Measurements from ENCODE around the gene CREB5. TPM values are rescaled to one million over a fixed set of nuclear protein-coding genes. Genes with fewer than 3 reads are reported as not detected.
A peak's percentile ranks its signal among the peaks of the same experiment; 100 is the strongest.
"Not testable (repeated sequence)": the region's sequence is repeated elsewhere in the genome, so short reads cannot be mapped to it uniquely, and the experiment has no call there.

CREB5 gene
- total RNA-seq, 1 donor from 2014 or later = 4.6 TPM

DNA sequence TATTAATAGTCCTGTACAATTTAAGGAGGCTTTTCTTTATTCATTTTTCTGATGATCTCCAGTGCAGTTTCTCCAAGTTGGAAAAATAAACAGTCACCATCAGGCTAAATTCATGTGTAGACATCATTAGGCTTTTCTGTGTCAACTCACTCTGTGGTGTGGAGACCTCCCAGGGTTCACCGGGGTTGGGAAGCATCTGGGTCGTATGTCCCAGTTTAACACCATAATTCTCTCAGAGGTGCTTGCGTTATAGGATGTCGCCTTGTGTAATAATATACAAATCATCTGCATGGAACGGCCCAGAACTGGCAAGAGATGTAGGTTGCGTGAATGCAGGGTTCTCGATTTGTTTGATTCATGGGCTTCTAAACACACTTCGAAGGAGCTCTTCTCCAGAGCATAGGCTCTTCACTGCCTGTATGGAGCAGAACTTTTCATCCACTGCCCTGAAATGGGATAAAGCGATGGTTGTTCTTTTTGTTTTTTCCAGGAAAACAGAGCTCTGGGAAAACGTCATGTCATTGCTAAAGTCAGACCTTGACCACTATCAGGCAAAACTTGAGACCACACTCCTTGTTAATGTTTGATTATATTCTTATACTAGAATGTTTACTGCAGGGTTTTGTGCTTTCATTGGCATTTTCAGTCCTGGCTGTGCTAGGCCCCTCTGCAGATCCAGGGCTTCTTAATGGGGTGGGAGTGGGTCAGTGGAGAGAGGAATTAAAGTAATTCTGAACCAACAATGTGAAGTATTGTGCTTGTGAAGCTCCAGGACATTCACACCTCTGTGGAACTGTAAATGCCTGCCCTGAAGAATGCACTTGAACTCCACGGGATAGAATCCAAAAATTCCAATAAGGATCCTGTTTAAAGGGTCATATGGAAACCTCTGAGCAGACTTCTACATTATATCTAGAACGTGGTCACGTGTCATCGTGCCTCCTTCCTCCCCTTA, 373.0 kb downstream of the CREB5 start:
- Mint-ChIP-seq H3K36me3 (ENCODE audit: insufficient read depth) (no peaks in the 10 kb centered on the region), H3K27me3 (no peaks in the 10 kb centered on the region), H3K4me1 (ENCODE audit: low read depth) (peaks cover 36% of the 10 kb centered on the region), H3K4me3 (ENCODE audit: low read depth) (no peak overlapping the region), H3K27ac (peak overlapping the region; percentile 73), H3K9me3 (ENCODE audit: low read depth) (no peaks in the 10 kb centered on the region)
- DNase-seq (ENCODE audit: low spot score, unreplicated experiment) = no peak
- TF ChIP-seq, protein P1, sequence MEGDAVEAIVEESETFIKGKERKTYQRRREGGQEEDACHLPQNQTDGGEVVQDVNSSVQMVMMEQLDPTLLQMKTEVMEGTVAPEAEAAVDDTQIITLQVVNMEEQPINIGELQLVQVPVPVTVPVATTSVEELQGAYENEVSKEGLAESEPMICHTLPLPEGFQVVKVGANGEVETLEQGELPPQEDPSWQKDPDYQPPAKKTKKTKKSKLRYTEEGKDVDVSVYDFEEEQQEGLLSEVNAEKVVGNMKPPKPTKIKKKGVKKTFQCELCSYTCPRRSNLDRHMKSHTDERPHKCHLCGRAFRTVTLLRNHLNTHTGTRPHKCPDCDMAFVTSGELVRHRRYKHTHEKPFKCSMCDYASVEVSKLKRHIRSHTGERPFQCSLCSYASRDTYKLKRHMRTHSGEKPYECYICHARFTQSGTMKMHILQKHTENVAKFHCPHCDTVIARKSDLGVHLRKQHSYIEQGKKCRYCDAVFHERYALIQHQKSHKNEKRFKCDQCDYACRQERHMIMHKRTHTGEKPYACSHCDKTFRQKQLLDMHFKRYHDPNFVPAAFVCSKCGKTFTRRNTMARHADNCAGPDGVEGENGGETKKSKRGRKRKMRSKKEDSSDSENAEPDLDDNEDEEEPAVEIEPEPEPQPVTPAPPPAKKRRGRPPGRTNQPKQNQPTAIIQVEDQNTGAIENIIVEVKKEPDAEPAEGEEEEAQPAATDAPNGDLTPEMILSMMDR (IDR thresholded peaks at IDR 0.05; ENCODE audit: unreplicated experiment) = no peak

DNA sequence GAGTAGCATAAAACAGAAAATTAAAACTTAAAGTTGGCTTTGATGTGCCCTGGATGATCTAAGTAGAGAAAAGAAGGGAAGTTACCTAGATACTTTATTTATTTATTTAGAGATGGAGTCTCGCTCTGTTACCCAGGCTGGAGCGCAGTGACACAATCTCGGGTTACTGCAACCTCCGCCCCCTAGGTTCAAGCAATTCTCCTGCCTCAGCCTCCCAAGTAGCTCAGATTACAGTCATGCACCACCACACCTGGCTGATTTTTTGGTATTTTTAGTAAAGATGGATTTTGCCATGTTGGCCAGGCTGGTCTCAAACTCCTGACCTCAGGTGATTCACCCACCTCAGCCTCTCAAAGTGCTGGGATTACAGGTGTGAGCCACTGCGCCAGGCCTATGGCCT, 373.8 kb downstream of the CREB5 start:
- DNase-seq (ENCODE audit: low spot score, unreplicated experiment); H3K4me3 Mint-ChIP-seq (ENCODE audit: low read depth); H3K27me3 Mint-ChIP-seq; H3K9me3 Mint-ChIP-seq (ENCODE audit: low read depth); H3K36me3 Mint-ChIP-seq (ENCODE audit: insufficient read depth); H3K27ac Mint-ChIP-seq: not testable (repeated sequence)
- H3K4me1 Mint-ChIP-seq (ENCODE audit: low read depth) = peaks cover 36% of the 10 kb centered on the region

DNA sequence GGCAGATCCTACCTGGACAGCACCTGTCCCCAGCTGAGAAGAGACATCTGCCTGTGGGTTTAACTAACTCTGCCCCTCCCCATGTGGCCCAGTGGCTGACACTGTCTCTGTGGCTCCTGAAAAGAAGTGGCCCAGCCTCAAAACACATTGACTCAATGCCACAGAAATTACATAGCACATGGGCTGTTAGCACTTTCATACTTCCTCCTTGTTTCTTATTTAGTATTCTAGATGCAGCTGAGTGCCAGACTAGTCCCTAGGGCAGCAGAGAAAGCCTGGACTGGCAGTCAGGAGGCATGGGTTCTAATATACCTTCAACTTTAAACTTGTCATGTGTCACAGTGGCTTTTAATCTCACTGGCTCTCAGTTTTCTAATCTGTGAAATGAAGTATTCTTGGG, 374.8 kb downstream of the CREB5 start:
- Mint-ChIP-seq H3K27me3 (no peaks in the 10 kb centered on the region), H3K4me1 (ENCODE audit: low read depth) (peaks cover 36% of the 10 kb centered on the region), H3K9me3 (ENCODE audit: low read depth) (no peaks in the 10 kb centered on the region), H3K4me3 (ENCODE audit: low read depth) (no peak overlapping the region), H3K27ac (no peak overlapping the region), H3K36me3 (ENCODE audit: insufficient read depth) (no peaks in the 10 kb centered on the region)
- TF ChIP-seq, protein P1 (IDR thresholded peaks at IDR 0.05; ENCODE audit: unreplicated experiment) = no peak
- DNase-seq (ENCODE audit: low spot score, unreplicated experiment) = no peak

DNA sequence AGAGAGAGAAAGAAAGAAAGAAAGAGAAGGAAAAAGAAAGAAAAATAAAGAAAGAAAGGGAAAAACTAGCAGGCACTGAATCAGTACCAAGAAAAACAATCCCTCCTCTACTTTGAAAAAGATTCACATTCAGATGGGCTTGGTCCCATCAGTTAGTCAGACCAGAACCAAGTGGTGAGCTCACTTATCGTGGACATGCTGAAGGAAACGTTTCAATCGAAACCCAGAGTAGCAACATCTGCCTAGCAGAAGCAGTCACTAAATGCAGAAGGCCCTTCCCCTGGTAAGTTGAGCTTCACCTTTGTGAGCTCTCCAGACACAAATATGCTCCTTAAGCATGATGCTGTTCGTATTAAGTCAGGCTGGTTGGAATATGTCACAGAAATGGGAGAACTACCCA, 378.1 kb downstream of the CREB5 start:
- no peaks in the 10 kb centered on the region for H3K36me3 Mint-ChIP-seq (ENCODE audit: insufficient read depth)
- H3K4me3 Mint-ChIP-seq (ENCODE audit: low read depth) = no peak overlapping the region
- DNase-seq (ENCODE audit: low spot score, unreplicated experiment) = no peak
- no peaks in the 10 kb centered on the region for H3K9me3 Mint-ChIP-seq (ENCODE audit: low read depth)
- no peaks in the 10 kb centered on the region for H3K27me3 Mint-ChIP-seq
- TF ChIP-seq, protein P1 (IDR thresholded peaks at IDR 0.05; ENCODE audit: unreplicated experiment) = no peak
- H3K4me1 Mint-ChIP-seq (ENCODE audit: low read depth) = peaks cover 13% of the 10 kb centered on the region
- H3K27ac Mint-ChIP-seq = no peak overlapping the region

DNA sequence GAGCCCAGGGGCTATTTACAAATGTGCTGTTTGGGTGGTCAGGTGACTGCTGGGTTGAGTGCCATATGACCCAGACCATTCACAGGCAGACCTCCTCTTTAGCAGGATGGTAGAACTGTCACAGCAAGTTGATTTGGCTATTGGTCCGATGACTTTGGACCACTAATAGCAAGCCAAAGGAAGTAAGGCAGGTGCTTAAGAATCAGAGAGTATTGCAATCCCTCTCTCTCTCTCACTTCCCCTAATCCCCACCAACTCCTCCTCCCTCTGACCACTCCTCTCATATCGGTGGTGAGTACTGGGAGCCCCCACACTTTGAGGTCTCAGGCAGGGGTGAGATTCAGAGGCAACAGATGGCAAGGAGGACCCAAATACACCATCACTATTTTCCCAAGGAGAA, 380.5 kb downstream of the CREB5 start:
- Mint-ChIP-seq H3K4me3 (ENCODE audit: low read depth) (no peak overlapping the region), H3K9me3 (ENCODE audit: low read depth) (no peaks in the 10 kb centered on the region), H3K27me3 (no peaks in the 10 kb centered on the region), H3K4me1 (ENCODE audit: low read depth) (peaks cover 6% of the 10 kb centered on the region), H3K27ac (no peak overlapping the region), H3K36me3 (ENCODE audit: insufficient read depth) (no peaks in the 10 kb centered on the region)
- no peak for DNase-seq (ENCODE audit: low spot score, unreplicated experiment)
- TF ChIP-seq, protein P1 (IDR thresholded peaks at IDR 0.05; ENCODE audit: unreplicated experiment) = no peak

Measured in progenitor cell of endocrine pancreas (in vitro differentiated cells).